ENCODE results near the gene RAD9A.

RAD9A gene

DNA sequence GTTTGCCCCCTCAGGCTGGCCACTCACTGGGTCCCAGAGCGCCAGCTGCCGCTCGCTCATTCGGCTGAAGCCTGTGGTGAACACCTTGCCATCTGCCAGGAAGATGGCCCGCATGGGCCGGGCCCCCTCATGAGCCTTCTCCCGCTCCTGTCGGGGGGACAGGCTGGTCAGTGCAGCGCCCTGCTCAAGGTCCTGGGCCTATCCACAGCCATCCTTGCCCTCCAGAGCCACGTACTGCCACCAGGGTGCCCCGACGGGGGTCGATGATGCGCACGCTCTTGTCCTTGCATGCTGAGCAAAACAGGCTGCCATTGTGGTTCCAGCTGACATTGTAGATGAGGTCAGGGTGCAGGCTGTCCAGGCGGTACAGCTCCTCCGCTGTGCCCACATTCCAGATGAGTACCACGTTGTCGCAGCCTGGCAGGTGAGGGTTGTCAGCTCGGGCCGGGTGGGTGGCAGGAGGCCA is 49.3 kb downstream of the RAD9A start:
- DNase-seq (ENCODE audit: low spot score) = no peak

DNA sequence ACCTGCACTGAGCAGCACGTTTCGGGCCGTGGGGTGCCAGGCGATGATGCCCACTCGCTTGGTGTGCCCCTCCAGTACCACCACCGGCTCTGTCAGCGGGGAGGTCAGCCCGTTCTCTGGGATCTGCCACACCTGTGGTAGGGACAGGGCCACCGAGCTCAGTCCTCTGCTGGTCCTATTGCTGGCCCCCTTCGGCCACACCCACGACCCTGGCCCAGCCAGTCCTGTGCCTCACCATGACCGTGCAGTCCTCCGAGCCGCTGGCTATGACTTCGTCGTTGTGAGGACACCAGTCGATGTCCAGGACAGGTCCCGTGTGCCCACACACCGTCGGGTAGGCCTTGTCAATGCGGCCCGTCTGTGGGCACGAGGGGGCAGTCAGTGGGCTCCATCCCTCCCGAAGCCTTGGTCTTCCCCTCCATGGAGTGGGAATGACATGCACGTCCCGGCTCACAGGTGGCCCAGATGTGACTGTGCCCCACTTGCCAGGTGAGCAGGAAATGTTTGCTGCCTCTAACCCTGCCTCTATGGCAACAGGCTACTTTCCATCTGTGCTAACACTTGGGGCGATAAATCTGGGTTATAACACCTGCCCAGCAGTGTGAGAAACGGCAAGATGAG is 50.1 kb downstream of the RAD9A start:
- DNase-seq (ENCODE audit: low spot score) = no peak

DNA sequence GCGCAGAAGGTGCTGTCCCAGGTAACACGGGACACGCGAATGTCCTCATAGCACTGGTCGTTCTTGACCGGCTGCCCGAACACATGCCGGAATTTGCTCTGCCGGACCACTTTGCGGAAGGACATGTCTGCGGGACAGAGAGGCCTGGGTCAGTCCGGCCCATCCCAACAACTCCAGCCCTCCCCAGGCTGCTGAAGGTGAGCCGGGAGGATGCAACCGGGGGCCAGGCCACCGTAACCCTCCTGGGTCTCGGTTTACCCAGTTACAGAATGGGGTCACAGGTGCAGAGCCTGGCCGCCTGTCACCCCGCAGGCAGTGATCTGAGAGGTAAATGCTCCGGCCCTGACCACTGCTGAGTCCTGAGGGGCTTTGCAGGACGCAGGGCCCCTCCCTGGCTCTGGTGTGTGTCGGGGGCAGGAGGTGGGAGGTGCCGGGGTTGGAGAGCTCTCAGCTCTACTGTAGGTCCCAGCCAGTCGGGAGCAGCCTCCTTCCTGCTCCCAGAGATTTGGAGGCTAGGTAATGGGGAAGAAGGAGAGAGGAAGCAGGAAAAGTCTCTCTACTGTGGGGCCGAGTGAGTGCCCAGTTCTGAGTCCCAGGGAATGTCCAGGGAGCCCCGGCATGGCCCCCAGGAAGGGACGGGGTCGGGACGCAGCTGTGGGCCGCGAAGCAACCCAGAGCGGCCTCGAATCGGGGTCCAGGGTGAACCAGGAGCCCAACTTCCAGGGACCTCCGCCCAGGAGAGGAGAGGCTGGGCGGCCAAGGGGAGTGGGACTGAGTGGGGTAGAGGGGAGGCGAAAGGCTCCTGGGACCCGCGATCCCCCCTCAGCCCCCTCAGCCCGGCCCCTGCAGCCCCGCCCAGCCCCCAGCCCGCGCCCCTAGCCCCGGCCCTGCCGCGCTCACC is 51.0 kb downstream of the RAD9A start:
- no peak for DNase-seq (ENCODE audit: low spot score)

DNA sequence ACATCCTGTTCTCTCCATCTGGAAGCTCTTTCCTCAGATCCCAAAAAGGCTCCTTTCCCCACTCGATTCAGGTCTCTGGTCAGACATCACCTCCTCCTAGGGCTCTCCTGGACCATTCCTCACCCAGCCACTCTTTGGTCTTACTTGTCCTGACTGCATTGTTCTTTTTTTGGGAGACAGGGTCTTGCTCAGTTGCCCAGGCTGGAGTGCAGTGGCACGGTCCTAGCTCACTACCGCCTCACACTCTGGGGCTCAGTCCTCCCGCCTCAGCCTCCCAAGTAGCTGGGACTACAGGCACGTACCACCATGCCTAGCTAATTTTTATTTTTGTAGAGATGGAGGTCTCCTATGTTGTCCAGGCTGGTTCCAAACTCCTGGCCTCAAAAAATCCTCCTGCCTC is 53.7 kb downstream of the RAD9A start:
- no peak for DNase-seq (ENCODE audit: low spot score)

Data from globus pallidus (tissue), 1 donor.